Immature natural killer cell (primary cell): ENCODE results near the gene TMEM236. TPM values are rescaled to one million over a fixed set of nuclear protein-coding genes. Genes with fewer than 3 reads are reported as not detected.
A peak's percentile ranks its signal among the peaks of the same experiment; 100 is the strongest.

ENCODE experiments used
- DNase-seq, 3 donors: peaks; one replicate each; pipeline ENCODE4 v3.0.0; 2022; ENCODE audit warnings: mixed read lengths in 1 of 3
- H3K27ac Mint-ChIP-seq, 6 donors: one replicate each; pipeline ENCODE4 v1.8.0; 2020; ENCODE audit warnings: mixed read lengths in 6 of 6, mild to moderate bottlenecking in 5 of 6, inconsistent platforms in 4 of 6, moderate library complexity in 3 of 6
- H3K27me3 Mint-ChIP-seq, 3 donors: one replicate each; pipeline ENCODE4 v1.8.0; 2020 to 2021; ENCODE audit warnings: low read depth in 3 of 3, mild to moderate bottlenecking in 3 of 3, mixed read lengths in 3 of 3, moderate library complexity in 3 of 3, inconsistent platforms in 1 of 3
- H3K36me3 Mint-ChIP-seq, 3 donors: one replicate each; pipeline ENCODE4 v1.8.0; 2020; ENCODE audit warnings: mixed read lengths in 3 of 3, inconsistent platforms in 2 of 3, mild to moderate bottlenecking in 2 of 3
- H3K4me1 Mint-ChIP-seq, 2 donors: one replicate each; pipeline ENCODE4 v1.8.0; 2020; ENCODE audit warnings: inconsistent platforms in 2 of 2, mild to moderate bottlenecking in 2 of 2, mixed read lengths in 2 of 2, moderate library complexity in 1 of 2
- H3K4me3 Mint-ChIP-seq, 5 donors: one replicate each; pipeline ENCODE4 v1.8.0; 2020; ENCODE audit warnings: mild to moderate bottlenecking in 5 of 5, mixed read lengths in 5 of 5, inconsistent platforms in 3 of 5, moderate library complexity in 3 of 5
- H3K9me3 Mint-ChIP-seq, 6 donors: one replicate each; pipeline ENCODE4 v1.8.0; 2020; ENCODE audit warnings: mild to moderate bottlenecking in 6 of 6, mixed read lengths in 6 of 6, inconsistent platforms in 4 of 6, moderate library complexity in 3 of 6
- polyA plus RNA-seq, 3 donors: library from polyadenylated mRNA; unstranded; fragments of 300-500 nt; fragmentation: Illumina TruSeq; gene quantifications; one replicate each; pipeline ENCODE4 v1.2.3, GENCODE V29; 2021

The TMEM236 gene
- polyA plus RNA-seq, 3 donors from 2014 or later, result 0.07 TPM; not detected in 2

DNA sequence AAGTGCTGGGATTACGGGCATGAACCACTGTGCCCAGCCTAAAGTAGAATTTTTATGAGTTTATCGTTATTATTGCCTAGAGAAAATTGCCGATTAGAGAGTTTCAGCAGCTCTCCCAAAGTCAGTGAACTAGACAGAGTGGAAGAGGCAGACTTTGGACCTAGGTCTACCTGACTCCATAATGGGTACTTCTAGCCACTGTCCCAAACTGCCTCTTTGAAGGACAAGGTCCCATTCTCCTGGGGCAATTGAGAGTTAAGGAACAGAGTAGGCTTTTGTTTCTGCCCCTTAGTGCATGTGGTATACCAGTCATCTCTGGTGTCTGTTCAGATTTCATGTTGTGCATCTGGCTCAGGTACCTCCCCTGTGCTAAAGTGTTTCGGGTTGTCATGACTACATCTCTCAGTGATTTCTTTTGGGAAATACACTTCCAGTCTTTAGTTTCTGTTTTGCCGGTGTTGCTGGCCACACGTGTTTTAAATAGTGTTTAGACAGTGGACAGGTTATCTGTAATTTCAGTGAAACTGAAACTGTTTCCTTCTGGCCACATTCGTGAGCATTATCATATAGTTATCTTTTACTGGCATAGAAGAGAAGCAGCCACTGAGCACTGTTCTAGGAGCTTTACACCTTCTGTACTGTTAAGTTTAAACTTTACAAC, 4.7 kb downstream of the TMEM236 start:
- peaks cover 0 to 4% (median 3%) of the 10 kb centered on the region in 3 donors for H3K27me3 Mint-ChIP-seq
- peak overlapping the region; percentile 26 to 72 (median 61) for H3K4me3 Mint-ChIP-seq
- no peaks in the 10 kb centered on the region for H3K9me3 Mint-ChIP-seq
- peak overlapping the region in 4 of 6 donors; percentile 35 to 79 (median 64) for H3K27ac Mint-ChIP-seq
- DNase-seq, result peak; percentile 22 to 38 (median 31)
- H3K36me3 Mint-ChIP-seq, result no peaks in the 10 kb centered on the region
- peaks cover 9 to 13% of the 10 kb centered on the region in 2 donors for H3K4me1 Mint-ChIP-seq

- Mint-ChIP-seq H3K4me3 (no peak overlapping the region), H3K27me3 (peaks cover 0 to 4% (median 1%) of the 10 kb centered on the region in 3 donors), H3K36me3 (no peaks in the 10 kb centered on the region), H3K9me3 (no peaks in the 10 kb centered on the region), H3K4me1 (peaks cover 9 to 13% of the 10 kb centered on the region in 2 donors), H3K27ac (no peak overlapping the region)
- no peak for DNase-seq
Measured at GRCh38 chr10:17758200-17758599, 6.2 kb downstream of the TMEM236 start.

DNA sequence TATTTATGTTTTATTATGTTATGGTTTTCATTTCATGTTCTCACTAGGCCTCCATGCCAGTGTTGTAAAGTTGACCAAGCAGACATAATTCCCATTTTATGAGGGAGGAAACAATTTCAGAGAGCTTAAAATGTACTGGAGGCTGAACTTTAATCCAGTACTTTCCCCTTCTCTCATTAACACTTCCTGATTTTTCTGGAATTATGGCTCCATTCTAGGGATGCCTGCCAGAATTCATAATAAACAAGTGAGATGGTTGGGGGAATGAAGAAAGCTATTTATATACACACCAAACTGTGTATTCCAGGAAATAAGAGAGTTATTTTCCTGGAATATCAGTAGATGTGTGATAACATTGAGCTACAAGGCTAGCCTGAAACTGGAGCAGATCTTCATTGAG, 6.9 kb downstream of the TMEM236 start:
- Mint-ChIP-seq H3K4me1 (peaks cover 9 to 13% of the 10 kb centered on the region in 2 donors), H3K4me3 (no peak overlapping the region), H3K27ac (no peak overlapping the region), H3K27me3 (peaks cover 0 to 3% (median 1%) of the 10 kb centered on the region in 3 donors), H3K36me3 (no peaks in the 10 kb centered on the region), H3K9me3 (no peaks in the 10 kb centered on the region)
- no peak for DNase-seq

- H3K4me1 Mint-ChIP-seq, result no peaks in the 10 kb centered on the region
- H3K9me3 Mint-ChIP-seq, result no peaks in the 10 kb centered on the region
- no peak overlapping the region for H3K4me3 Mint-ChIP-seq
- no peaks in the 10 kb centered on the region for H3K36me3 Mint-ChIP-seq
- H3K27ac Mint-ChIP-seq, result no peak overlapping the region
- DNase-seq, result no peak
- peaks cover 1 to 5% (median 3%) of the 10 kb centered on the region in 3 donors for H3K27me3 Mint-ChIP-seq
Measured at GRCh38 chr10:17764142-17764541, 12.1 kb downstream of the TMEM236 start.

DNA sequence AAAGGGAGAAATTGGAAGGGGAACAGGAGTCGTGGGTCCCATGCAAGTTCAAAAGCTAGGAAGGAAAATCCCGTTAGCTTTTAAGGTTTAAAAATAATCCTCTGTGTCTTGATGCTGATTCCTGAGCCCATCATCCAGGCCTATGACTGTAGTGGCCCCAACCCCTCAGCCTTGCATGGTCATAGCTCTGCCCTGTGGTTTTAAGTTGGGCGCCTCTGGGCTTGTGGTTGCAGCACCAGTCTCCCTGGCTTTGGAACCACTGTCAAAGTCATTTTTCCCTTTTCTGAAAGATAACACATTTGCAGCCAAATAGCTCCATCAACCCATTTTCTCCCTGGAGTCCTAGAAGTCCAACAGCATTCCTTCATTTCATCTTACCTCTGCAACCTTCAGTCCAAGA, 13.6 kb downstream of the TMEM236 start:
- H3K27me3 Mint-ChIP-seq, result peaks cover 0 to 9% (median 1%) of the 10 kb centered on the region in 3 donors
- no peak overlapping the region for H3K4me3 Mint-ChIP-seq
- H3K4me1 Mint-ChIP-seq, result no peaks in the 10 kb centered on the region
- no peaks in the 10 kb centered on the region for H3K9me3 Mint-ChIP-seq
- H3K27ac Mint-ChIP-seq, result no peak overlapping the region
- no peaks in the 10 kb centered on the region for H3K36me3 Mint-ChIP-seq
- no peak for DNase-seq

GRCh38 chr10:17766731-17767130, 14.7 kb downstream of the TMEM236 start:
- H3K4me1 Mint-ChIP-seq, result no peaks in the 10 kb centered on the region
- peaks cover 0 to 9% (median 1%) of the 10 kb centered on the region in 3 donors for H3K27me3 Mint-ChIP-seq
- H3K36me3 Mint-ChIP-seq, result no peaks in the 10 kb centered on the region
- no peak overlapping the region for H3K4me3 Mint-ChIP-seq
- H3K9me3 Mint-ChIP-seq, result no peaks in the 10 kb centered on the region
- DNase-seq, result no peak
- no peak overlapping the region for H3K27ac Mint-ChIP-seq

- no peaks in the 10 kb centered on the region for H3K9me3 Mint-ChIP-seq
- H3K4me1 Mint-ChIP-seq, result no peaks in the 10 kb centered on the region
- H3K36me3 Mint-ChIP-seq, result no peaks in the 10 kb centered on the region
- DNase-seq, result no peak
- no peak overlapping the region for H3K4me3 Mint-ChIP-seq
- H3K27ac Mint-ChIP-seq, result no peak overlapping the region
- H3K27me3 Mint-ChIP-seq, result peaks cover 1 to 9% (median 1%) of the 10 kb centered on the region in 3 donors
Measured at GRCh38 chr10:17768496-17768895, 16.5 kb downstream of the TMEM236 start.

DNA sequence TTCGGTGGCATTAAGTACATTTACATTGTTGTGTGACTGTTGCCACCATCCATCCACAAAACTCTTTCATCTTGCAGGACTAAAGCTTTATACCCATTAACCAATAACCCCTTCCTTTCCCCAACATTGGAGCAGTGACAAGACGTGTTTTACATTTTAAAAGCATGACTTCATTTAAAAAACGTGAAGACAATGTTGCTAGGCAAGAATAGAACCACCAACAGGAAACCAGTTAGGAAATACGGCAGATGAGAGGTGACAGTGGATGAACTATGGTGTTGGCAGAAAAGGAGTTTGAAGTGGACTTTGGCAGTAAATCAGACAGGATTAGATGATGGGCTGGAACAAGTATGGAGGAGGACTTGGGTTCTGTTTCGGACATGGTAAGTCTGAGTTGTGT, 17.0 kb downstream of the TMEM236 start:
- DNase-seq, result no peak
- no peaks in the 10 kb centered on the region for H3K36me3 Mint-ChIP-seq
- H3K27ac Mint-ChIP-seq, result no peak overlapping the region
- no peaks in the 10 kb centered on the region for H3K4me1 Mint-ChIP-seq
- H3K27me3 Mint-ChIP-seq, result peaks cover 1 to 9% (median 1%) of the 10 kb centered on the region in 3 donors
- H3K4me3 Mint-ChIP-seq, result no peak overlapping the region
- no peaks in the 10 kb centered on the region for H3K9me3 Mint-ChIP-seq

DNA sequence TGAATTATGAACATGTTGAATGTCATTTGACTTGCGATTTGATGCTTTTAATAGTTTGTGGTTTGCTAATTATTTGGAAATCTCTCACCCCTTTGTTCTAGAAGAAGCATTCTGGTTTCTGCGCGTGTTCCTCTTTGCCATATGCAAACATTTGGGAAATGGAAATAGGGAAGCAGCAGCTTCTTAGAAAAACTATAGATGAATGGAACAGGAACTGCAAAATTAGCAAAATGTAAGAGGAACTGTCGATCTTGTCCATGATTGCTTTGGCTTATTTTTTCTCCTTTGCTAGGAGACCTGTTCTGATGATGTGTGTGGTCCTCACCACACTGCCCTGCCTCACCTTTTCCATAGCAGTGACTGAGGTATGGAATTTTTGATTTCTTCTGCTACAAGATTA, 19.0 kb downstream of the TMEM236 start:
- Mint-ChIP-seq H3K36me3 (no peaks in the 10 kb centered on the region), H3K4me3 (no peak overlapping the region), H3K9me3 (no peaks in the 10 kb centered on the region), H3K27ac (no peak overlapping the region), H3K4me1 (no peaks in the 10 kb centered on the region), H3K27me3 (peaks cover 1 to 7% (median 3%) of the 10 kb centered on the region in 3 donors)
- no peak for DNase-seq

- H3K4me1 Mint-ChIP-seq, result peaks cover 0 to 11% of the 10 kb centered on the region in 2 donors
- H3K36me3 Mint-ChIP-seq, result no peaks in the 10 kb centered on the region
- no peaks in the 10 kb centered on the region for H3K9me3 Mint-ChIP-seq
- no peak overlapping the region for H3K4me3 Mint-ChIP-seq
- H3K27me3 Mint-ChIP-seq, result peaks cover 2 to 4% (median 3%) of the 10 kb centered on the region in 3 donors
- no peak overlapping the region for H3K27ac Mint-ChIP-seq
- no peak for DNase-seq
Measured at GRCh38 chr10:17779784-17780183, 27.8 kb downstream of the TMEM236 start.

GRCh38 chr10:17780727-17781126, 28.7 kb downstream of the TMEM236 start:
- Mint-ChIP-seq H3K27ac (no peak overlapping the region), H3K27me3 (peaks cover 2 to 4% (median 2%) of the 10 kb centered on the region in 3 donors), H3K36me3 (no peaks in the 10 kb centered on the region), H3K9me3 (no peaks in the 10 kb centered on the region), H3K4me3 (no peak overlapping the region), H3K4me1 (peaks cover 0 to 11% of the 10 kb centered on the region in 2 donors)
- no peak for DNase-seq

DNA sequence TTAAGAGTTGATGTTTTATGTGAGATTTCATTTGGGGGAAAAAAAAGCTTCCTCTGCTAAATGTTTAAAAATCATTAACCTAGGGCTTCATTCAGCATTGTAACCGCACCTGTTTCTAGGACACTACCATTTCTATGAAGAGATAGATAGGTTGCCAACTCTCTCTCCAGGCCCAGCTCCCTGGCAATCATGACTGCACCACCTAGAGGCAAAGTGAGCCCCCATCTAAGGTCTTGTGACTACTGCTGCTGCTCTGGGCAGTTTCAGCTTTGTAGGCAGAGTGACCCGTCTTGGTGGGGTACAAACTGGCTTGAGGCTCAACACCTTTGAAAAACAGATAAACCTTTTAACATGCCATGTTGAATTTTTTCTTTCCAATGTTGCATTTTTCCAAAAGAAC, 29.9 kb downstream of the TMEM236 start:
- H3K27ac Mint-ChIP-seq, result no peak overlapping the region
- H3K36me3 Mint-ChIP-seq, result no peaks in the 10 kb centered on the region
- peaks cover 0 to 11% of the 10 kb centered on the region in 2 donors for H3K4me1 Mint-ChIP-seq
- peaks cover 2% of the 10 kb centered on the region in 3 donors for H3K27me3 Mint-ChIP-seq
- no peaks in the 10 kb centered on the region for H3K9me3 Mint-ChIP-seq
- H3K4me3 Mint-ChIP-seq, result no peak overlapping the region
- no peak for DNase-seq

- no peak overlapping the region for H3K27ac Mint-ChIP-seq
- no peaks in the 10 kb centered on the region for H3K9me3 Mint-ChIP-seq
- no peak overlapping the region for H3K4me3 Mint-ChIP-seq
- H3K27me3 Mint-ChIP-seq, result peaks cover 0 to 2% (median 2%) of the 10 kb centered on the region in 3 donors
- DNase-seq, result no peak
- H3K36me3 Mint-ChIP-seq, result no peaks in the 10 kb centered on the region
- peaks cover 0 to 11% of the 10 kb centered on the region in 2 donors for H3K4me1 Mint-ChIP-seq
Measured at GRCh38 chr10:17782921-17783665, 31.1 kb downstream of the TMEM236 start.

- no peak for DNase-seq
- no peaks in the 10 kb centered on the region for H3K36me3 Mint-ChIP-seq
- no peak overlapping the region for H3K4me3 Mint-ChIP-seq
- peaks cover 0 to 2% (median 2%) of the 10 kb centered on the region in 3 donors for H3K27me3 Mint-ChIP-seq
- peaks cover 0 to 11% of the 10 kb centered on the region in 2 donors for H3K4me1 Mint-ChIP-seq
- H3K9me3 Mint-ChIP-seq, result no peaks in the 10 kb centered on the region
- H3K27ac Mint-ChIP-seq, result peak overlapping the region in 1 of 6 donors; percentile 43
Measured at GRCh38 chr10:17783751-17784150, 31.8 kb downstream of the TMEM236 start.
